Tibial artery (tissue), 4 donors: ENCODE data around the gene THTPA.

Experiments used
- DNase-seq, 2 donors: peaks; one replicate each; pipeline ENCODE4 v3.0.0-alpha.2; 2019
- H3K27ac ChIP-seq, 2 donors: fragments of 200-600 bp; sonication (generic) in 1 of 2; 1 replicate in 1 of 2; 2 replicates in 1 of 2; pipeline ENCODE4 v1.5.1; 2018 to 2019; ENCODE audit warnings: mild to moderate bottlenecking in 1 of 2
- H3K27me3 ChIP-seq, 2 donors: fragments of 200-600 bp; sonication (generic) in 1 of 2; one replicate each; pipeline versions ENCODE4 v1.5.1 to v1.6.0; 2016 to 2019
- H3K36me3 ChIP-seq, 3 donors: fragments of 200-600 bp; sonication (generic) in 2 of 3; one replicate each; pipeline ENCODE4 v1.5.1; 2016 to 2019; ENCODE audit warnings: mild to moderate bottlenecking in 2 of 3
- H3K4me1 ChIP-seq, 4 donors: fragments of 200-600 bp; sonication (generic) in 2 of 4; 1 replicate in 3 of 4; 2 replicates in 1 of 4; pipeline ENCODE4 v1.5.1; 2016 to 2019
- H3K4me3 ChIP-seq, 2 donors: fragments of 200-600 bp; sonication (generic) in 1 of 2; 1 replicate in 1 of 2; 2 replicates in 1 of 2; pipeline ENCODE4 v1.5.1; 2018 to 2019; ENCODE audit warnings: mild to moderate bottlenecking in 2 of 2
- H3K9me3 ChIP-seq, 3 donors: fragments of 200-600 bp; sonication (generic) in 1 of 3; one replicate each; pipeline ENCODE4 v1.5.1; 2016 to 2019
- CTCF ChIP-seq, 2 experiments: fragments of 200-600 bp in 1 of 2; fragments of 450-650 bp in 1 of 2; IDR thresholded peaks; one replicate each; pipeline ENCODE4 v1.5.1; 2017 to 2019; ENCODE audit warnings: antibody characterized with exemption in 2 of 2, mild to moderate bottlenecking in 1 of 2, moderate library complexity in 1 of 2
- intact Hi-C: fragments of 100-400 bp; cut with DNase I; formaldehyde crosslinking; loops from one replicate; pipeline ENCODE4 v1.15.0; 2023; ENCODE audit warnings: low total_unique reads

Gene THTPA

GRCh38 chr14:23565626-23566025, 9.6 kb downstream of the THTPA start:
- peaks cover 0 to 45% (median 0%) of the 10 kb centered on the region in 3 donors for H3K36me3 ChIP-seq
- TF ChIP-seq CTCF (IDR thresholded peaks at IDR 0.05): no peak
- H3K27ac ChIP-seq: no peak overlapping the region
- intact Hi-C loops: no loop called here
- H3K9me3 ChIP-seq: no peaks in the 10 kb centered on the region
- no peak overlapping the region for H3K4me3 ChIP-seq
- H3K27me3 ChIP-seq: peaks cover 0 to 10% of the 10 kb centered on the region in 2 donors
- no peak for DNase-seq
- H3K4me1 ChIP-seq: peaks cover 0 to 19% (median 7%) of the 10 kb centered on the region in 4 donors

- DNase-seq: no peak
- Histone ChIP-seq H3K36me3 (peaks cover 0 to 42% (median 0%) of the 10 kb centered on the region in 3 donors), H3K27ac (no peak overlapping the region), H3K9me3 (no peaks in the 10 kb centered on the region), H3K4me3 (no peak overlapping the region), H3K4me1 (peaks cover 0 to 19% (median 7%) of the 10 kb centered on the region in 4 donors), H3K27me3 (peaks cover 0 to 16% of the 10 kb centered on the region in 2 donors)
- no peak for TF ChIP-seq CTCF (IDR thresholded peaks at IDR 0.05)
- intact Hi-C loops: no loop called here
Measured at GRCh38 chr14:23566112-23566777, 10.2 kb downstream of the THTPA start.

- H3K4me1 ChIP-seq: peaks cover 0 to 19% (median 7%) of the 10 kb centered on the region in 4 donors
- no peak for TF ChIP-seq CTCF (IDR thresholded peaks at IDR 0.05)
- H3K4me3 ChIP-seq: peak overlapping the region; percentile 51 to 55
- H3K27ac ChIP-seq: peak overlapping the region; percentile 14 to 33
- no peak for DNase-seq
- H3K36me3 ChIP-seq: peaks cover 0 to 36% (median 0%) of the 10 kb centered on the region in 3 donors
- intact Hi-C loops: no loop called here
- peaks cover 0 to 21% of the 10 kb centered on the region in 2 donors for H3K27me3 ChIP-seq
- no peaks in the 10 kb centered on the region for H3K9me3 ChIP-seq
Measured at GRCh38 chr14:23566778-23567185, 10.7 kb downstream of the THTPA start.

GRCh38 chr14:23567186-23568020, 11.3 kb downstream of the THTPA start, which contains the start of gene AP1G2:
AP1G2 (minus strand) TSS chr14:23567791; CDS start chr14:23567314, 477 bp downstream.
- DNase-seq: peak; percentile 81 to 86
- Histone ChIP-seq H3K27me3 (peaks cover 0 to 28% of the 10 kb centered on the region in 2 donors), H3K36me3 (peaks cover 0 to 32% (median 0%) of the 10 kb centered on the region in 3 donors), H3K27ac (peak within 1 kb of the TSS; percentile 14 to 33), H3K9me3 (no peaks in the 10 kb centered on the region), H3K4me1 (peaks cover 0 to 19% (median 7%) of the 10 kb centered on the region in 4 donors), H3K4me3 (peak within 1 kb of the TSS; percentile 51 to 55)
- intact Hi-C loops: no loop called here
- no peak for TF ChIP-seq CTCF (IDR thresholded peaks at IDR 0.05)

- H3K36me3 ChIP-seq: peaks cover 0 to 31% (median 0%) of the 10 kb centered on the region in 3 donors
- no peak overlapping the region for H3K27ac ChIP-seq
- H3K4me3 ChIP-seq: peak overlapping the region; percentile 51 to 55
- no peak for DNase-seq
- no peaks in the 10 kb centered on the region for H3K9me3 ChIP-seq
- H3K27me3 ChIP-seq: peaks cover 0 to 33% of the 10 kb centered on the region in 2 donors
- no peak for TF ChIP-seq CTCF (IDR thresholded peaks at IDR 0.05)
- intact Hi-C loops: no loop called here
- peaks cover 0 to 19% (median 7%) of the 10 kb centered on the region in 4 donors for H3K4me1 ChIP-seq
Measured at GRCh38 chr14:23568021-23568599, 12.0 kb downstream of the THTPA start.
